ENCODE results near the gene CCR3.
"Not testable (repeated sequence)": the region's sequence is repeated elsewhere in the genome, so short reads cannot be mapped to it uniquely, and the experiment has no call there.

Gene CCR3

GRCh38 chr3:46242120-46242519, at the start of gene CCR3:
TSS of gene CCR3 (plus strand) at chr3:46242460. CDS start at chr3:46265159, 22,699 bp downstream.
- no peak for DNase-seq (ENCODE audit: low read depth in 1 of 2, low spot score in 1 of 2)

- DNase-seq (ENCODE audit: low read depth in 1 of 2, low spot score in 1 of 2) = no peak
Measured at GRCh38 chr3:46192939-46193338, 49.3 kb upstream of the CCR3 start.

GRCh38 chr3:46193436-46193835, 48.8 kb upstream of the CCR3 start:
- DNase-seq (ENCODE audit: low read depth in 1 of 2, low spot score in 1 of 2) = no peak

GRCh38 chr3:46194868-46195553, 47.2 kb upstream of the CCR3 start:
- DNase-seq (ENCODE audit: low read depth in 1 of 2, low spot score in 1 of 2) = no peak

- DNase-seq (ENCODE audit: low read depth in 1 of 2, low spot score in 1 of 2) = no peak
Measured at GRCh38 chr3:46196261-46196957, 45.9 kb upstream of the CCR3 start.

- no peak for DNase-seq (ENCODE audit: low read depth in 1 of 2, low spot score in 1 of 2)
Measured at GRCh38 chr3:46200211-46200610, 42.0 kb upstream of the CCR3 start.

GRCh38 chr3:46200790-46201189, 41.5 kb upstream of the CCR3 start:
- no peak for DNase-seq (ENCODE audit: low read depth in 1 of 2, low spot score in 1 of 2)

GRCh38 chr3:46202535-46202934, 39.7 kb upstream of the CCR3 start:
- no peak for DNase-seq (ENCODE audit: low read depth in 1 of 2, low spot score in 1 of 2)

- no peak for DNase-seq (ENCODE audit: low read depth in 1 of 2, low spot score in 1 of 2)
Measured at GRCh38 chr3:46203681-46204080, 38.6 kb upstream of the CCR3 start.

- no peak for DNase-seq (ENCODE audit: low read depth in 1 of 2, low spot score in 1 of 2)
Measured at GRCh38 chr3:46205286-46205960, 36.8 kb upstream of the CCR3 start.

- no peak for DNase-seq (ENCODE audit: low read depth in 1 of 2, low spot score in 1 of 2)
Measured at GRCh38 chr3:46206282-46207015, 35.8 kb upstream of the CCR3 start.

GRCh38 chr3:46207514-46207913, 34.7 kb upstream of the CCR3 start:
- not testable (repeated sequence) for DNase-seq (ENCODE audit: low read depth in 1 of 2, low spot score in 1 of 2)

- DNase-seq (ENCODE audit: low read depth in 1 of 2, low spot score in 1 of 2) = peak in 1 of 2 donors; percentile 10
Measured at GRCh38 chr3:46208167-46208704, 34.0 kb upstream of the CCR3 start, which contains the start of gene CCR1. TSS of gene CCR1 (minus strand) at chr3:46208313. CDS start at chr3:46204313, 4,000 bp downstream.

GRCh38 chr3:46209053-46209452, 33.2 kb upstream of the CCR3 start:
- no peak for DNase-seq (ENCODE audit: low read depth in 1 of 2, low spot score in 1 of 2)

- DNase-seq (ENCODE audit: low read depth in 1 of 2, low spot score in 1 of 2) = no peak
Measured at GRCh38 chr3:46209746-46210470, 32.4 kb upstream of the CCR3 start.

GRCh38 chr3:46212101-46212500, 30.2 kb upstream of the CCR3 start:
- DNase-seq (ENCODE audit: low read depth in 1 of 2, low spot score in 1 of 2) = no peak

GRCh38 chr3:46213201-46213600, 29.1 kb upstream of the CCR3 start:
- DNase-seq (ENCODE audit: low read depth in 1 of 2, low spot score in 1 of 2) = no peak

GRCh38 chr3:46214751-46215352, 27.4 kb upstream of the CCR3 start:
- no peak for DNase-seq (ENCODE audit: low read depth in 1 of 2, low spot score in 1 of 2)

- DNase-seq (ENCODE audit: low read depth in 1 of 2, low spot score in 1 of 2) = no peak
Measured at GRCh38 chr3:46215810-46216414, 26.3 kb upstream of the CCR3 start.

Measured in activated CD4-positive, alpha-beta T cell treated with anti-CD3 and anti-CD28 coated beads, Interleukin-2, amount 50 U/mL, for 24 hours (primary cell).